Stimulated activated CD8-positive, alpha-beta memory T cell treated with anti-CD3 and anti-CD28 coated beads, Interleukin-15, amount 100 ng/mL, for 24 hours (primary cell): ENCODE measurements around the gene MAP4K2.

Source experiments
- DNase-seq: peaks from one replicate; pipeline ENCODE4 v3.0.0-alpha.2; 2020; ENCODE audit warnings: low read depth

The MAP4K2 gene

DNA sequence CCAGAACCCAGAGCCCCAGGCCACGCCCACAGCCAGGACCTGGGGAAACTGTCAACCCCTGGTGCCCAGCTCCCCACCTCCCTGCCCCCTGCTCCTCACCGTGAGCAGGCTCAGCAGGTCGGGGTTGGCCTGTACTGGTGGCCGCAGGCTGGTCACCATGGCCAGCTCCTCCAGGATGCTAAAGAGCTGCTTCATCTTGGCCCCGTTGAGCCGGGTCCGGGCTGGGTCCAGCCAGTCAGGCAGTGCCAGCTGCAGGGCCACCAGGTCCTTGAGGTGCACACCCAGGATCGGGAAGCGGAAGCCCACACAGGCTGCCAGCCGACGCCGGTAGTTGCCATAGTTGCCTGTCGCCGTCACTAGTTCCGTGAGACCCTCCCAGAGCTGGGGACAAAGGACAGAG, 66.4 kb downstream of the MAP4K2 start:
- no peak for DNase-seq

DNA sequence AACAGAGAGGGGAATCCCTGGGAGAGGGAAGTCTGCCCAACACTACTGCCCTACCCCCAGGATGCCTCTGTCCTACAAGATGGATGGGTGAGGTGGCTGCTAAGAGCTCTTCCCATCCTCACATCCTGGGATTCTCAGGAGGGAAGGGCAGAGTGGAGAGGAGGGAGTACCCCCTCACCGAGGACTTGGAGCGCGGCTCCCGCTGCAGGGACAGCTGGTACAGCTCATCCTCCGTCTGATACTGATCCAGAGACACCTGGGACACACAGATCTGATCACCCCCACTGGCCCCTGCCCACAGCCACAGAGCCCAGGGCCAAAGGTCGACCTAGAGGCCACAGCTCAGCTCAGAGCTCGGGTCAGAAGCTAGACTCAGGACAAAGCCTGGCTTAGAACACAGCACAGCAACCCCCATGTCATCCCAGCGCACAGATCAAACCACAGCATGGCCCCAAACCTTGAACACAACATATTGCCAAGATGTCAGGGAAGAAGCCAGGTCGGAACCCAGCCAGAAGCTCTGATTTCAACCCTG, 67.2 kb downstream of the MAP4K2 start:
- no peak for DNase-seq
